ENCODE results near the gene OGFOD3. TPM values are rescaled to one million over a fixed set of nuclear protein-coding genes. Genes with fewer than 3 reads are reported as not detected.
A peak's percentile ranks its signal among the peaks of the same experiment; 100 is the strongest.
"Not testable (repeated sequence)": the region's sequence is repeated elsewhere in the genome, so short reads cannot be mapped to it uniquely, and the experiment has no call there.

Gene OGFOD3
- total RNA-seq, 1 donor from 2014 or later: 34.7 TPM

DNA sequence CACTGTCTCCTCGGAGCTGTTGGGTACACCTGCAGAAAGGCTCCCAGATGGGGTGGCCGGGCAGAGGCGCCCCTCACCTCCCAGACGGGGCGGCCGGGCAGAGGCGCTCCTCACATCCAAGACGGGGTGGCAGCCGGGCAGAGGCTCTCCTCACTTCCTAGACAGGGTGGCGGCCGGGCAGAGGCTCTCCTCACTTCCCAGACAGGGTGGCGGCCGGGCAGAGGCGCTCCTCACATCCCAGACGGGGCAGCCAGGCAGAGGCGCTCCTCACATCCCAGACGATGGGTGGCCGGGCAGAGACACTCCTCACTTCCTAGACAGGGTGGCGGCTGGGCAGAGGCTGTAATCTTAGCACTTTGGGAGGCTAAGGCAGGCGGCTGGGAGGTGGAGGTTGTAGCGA lies 35.3 kb upstream of the OGFOD3 start:
- DNase-seq (ENCODE audit: low spot score); H3K27ac Mint-ChIP-seq; H3K27me3 Mint-ChIP-seq (ENCODE audit: insufficient read depth); H3K4me3 Mint-ChIP-seq; H3K9me3 Mint-ChIP-seq; intact Hi-C loops (cut with micrococcal nuclease): not testable (repeated sequence)
- peaks cover 16% of the 10 kb centered on the region for H3K36me3 Mint-ChIP-seq (ENCODE audit: low read depth)
- H3K4me1 Mint-ChIP-seq (ENCODE audit: low read depth): peaks cover 40% of the 10 kb centered on the region

GRCh38 chr17:82453151-82453550 lies 34.8 kb upstream of the OGFOD3 start:
- DNase-seq (ENCODE audit: low spot score); H3K27me3 Mint-ChIP-seq (ENCODE audit: insufficient read depth); intact Hi-C loops (cut with micrococcal nuclease); H3K9me3 Mint-ChIP-seq: not testable (repeated sequence)
- Mint-ChIP-seq H3K4me1 (ENCODE audit: low read depth) (peaks cover 40% of the 10 kb centered on the region), H3K4me3 (peak overlapping the region; percentile 26), H3K36me3 (ENCODE audit: low read depth) (peaks cover 16% of the 10 kb centered on the region), H3K27ac (peak overlapping the region; percentile 44)

- Mint-ChIP-seq H3K36me3 (ENCODE audit: low read depth) (peaks cover 19% of the 10 kb centered on the region), H3K27ac (peak overlapping the region; percentile 95), H3K4me3 (peak overlapping the region; percentile 91), H3K9me3 (peaks cover 4% of the 10 kb centered on the region), H3K27me3 (ENCODE audit: insufficient read depth) (no peaks in the 10 kb centered on the region), H3K4me1 (ENCODE audit: low read depth) (peaks cover 37% of the 10 kb centered on the region)
- intact Hi-C loops (cut with micrococcal nuclease): no loop called here
- no peak for DNase-seq (ENCODE audit: low spot score)
Measured at GRCh38 chr17:82452162-82452561, 33.8 kb upstream of the OGFOD3 start.

DNA sequence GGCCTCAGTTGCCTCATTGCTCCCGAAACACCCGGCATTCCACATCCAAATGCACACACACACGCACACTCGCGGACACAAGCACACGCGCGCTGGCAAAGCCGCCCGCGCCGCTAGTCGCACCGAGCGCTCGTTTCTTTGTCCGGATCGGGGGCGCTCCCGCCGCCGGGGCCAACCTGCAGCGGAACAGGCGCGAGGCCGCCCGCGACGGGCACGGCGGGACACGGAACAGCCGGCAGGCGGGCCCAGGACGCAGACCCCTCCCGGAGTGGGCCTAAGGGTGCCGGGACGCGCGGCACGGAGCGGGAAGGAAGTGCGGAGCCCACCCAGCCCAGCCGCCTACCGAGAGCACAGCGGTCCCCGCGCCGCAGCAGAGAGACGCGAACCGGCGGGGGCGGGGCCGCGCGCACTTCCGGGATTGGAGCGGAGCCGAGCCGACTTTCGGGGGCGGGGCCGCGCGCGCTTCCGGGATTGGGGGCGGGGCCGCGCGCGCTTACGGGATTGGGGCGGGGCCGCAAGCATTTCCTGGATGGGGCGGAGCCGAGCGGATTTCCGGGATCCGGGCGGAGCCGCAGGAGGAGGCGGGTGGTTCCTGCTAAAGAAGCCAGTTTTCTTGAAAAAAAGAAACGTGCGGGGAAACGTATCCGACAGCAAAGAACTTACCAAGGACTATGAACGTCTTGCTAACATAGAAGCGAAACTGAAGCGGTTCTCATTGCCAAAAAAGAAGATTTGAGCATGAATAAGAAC lies 32.1 kb upstream of the OGFOD3 start, which contains the start of gene CYBC1:
Gene CYBC1, minus strand, starts transcription at position 396 of the 750 bp plus-strand sequence. CDS start 1,498 bp downstream, outside the sequence.
- peaks cover 31% of the 10 kb centered on the region for H3K4me1 Mint-ChIP-seq (ENCODE audit: low read depth)
- intact Hi-C loops (cut with micrococcal nuclease): loop anchor here (1.0 to 2.0 kb wide), 8 partner anchors 8 to 248 kb away; partner anchors contain the start of genes FOXK2, HEXD, NARF and OGFOD3
- no peaks in the 10 kb centered on the region for H3K27me3 Mint-ChIP-seq (ENCODE audit: insufficient read depth)
- peaks cover 4% of the 10 kb centered on the region for H3K9me3 Mint-ChIP-seq
- peak; percentile 93 for DNase-seq (ENCODE audit: low spot score)
- peaks cover 17% of the 10 kb centered on the region for H3K36me3 Mint-ChIP-seq (ENCODE audit: low read depth)
- H3K4me3 Mint-ChIP-seq: peak within 1 kb of the TSS; percentile 91
- peak within 1 kb of the TSS; percentile 96 for H3K27ac Mint-ChIP-seq

GRCh38 chr17:82449883-82450356 lies 31.5 kb upstream of the OGFOD3 start:
- Mint-ChIP-seq H3K9me3 (peaks cover 4% of the 10 kb centered on the region), H3K27ac (peak overlapping the region; percentile 96), H3K4me1 (ENCODE audit: low read depth) (peaks cover 31% of the 10 kb centered on the region), H3K4me3 (peak overlapping the region; percentile 91), H3K27me3 (ENCODE audit: insufficient read depth) (no peaks in the 10 kb centered on the region), H3K36me3 (ENCODE audit: low read depth) (peaks cover 17% of the 10 kb centered on the region)
- intact Hi-C loops (cut with micrococcal nuclease): loop anchor here (1.0 to 2.0 kb wide), 8 partner anchors 8 to 248 kb away; partner anchors contain the start of genes FOXK2, HEXD, NARF and OGFOD3
- DNase-seq (ENCODE audit: low spot score): no peak

DNA sequence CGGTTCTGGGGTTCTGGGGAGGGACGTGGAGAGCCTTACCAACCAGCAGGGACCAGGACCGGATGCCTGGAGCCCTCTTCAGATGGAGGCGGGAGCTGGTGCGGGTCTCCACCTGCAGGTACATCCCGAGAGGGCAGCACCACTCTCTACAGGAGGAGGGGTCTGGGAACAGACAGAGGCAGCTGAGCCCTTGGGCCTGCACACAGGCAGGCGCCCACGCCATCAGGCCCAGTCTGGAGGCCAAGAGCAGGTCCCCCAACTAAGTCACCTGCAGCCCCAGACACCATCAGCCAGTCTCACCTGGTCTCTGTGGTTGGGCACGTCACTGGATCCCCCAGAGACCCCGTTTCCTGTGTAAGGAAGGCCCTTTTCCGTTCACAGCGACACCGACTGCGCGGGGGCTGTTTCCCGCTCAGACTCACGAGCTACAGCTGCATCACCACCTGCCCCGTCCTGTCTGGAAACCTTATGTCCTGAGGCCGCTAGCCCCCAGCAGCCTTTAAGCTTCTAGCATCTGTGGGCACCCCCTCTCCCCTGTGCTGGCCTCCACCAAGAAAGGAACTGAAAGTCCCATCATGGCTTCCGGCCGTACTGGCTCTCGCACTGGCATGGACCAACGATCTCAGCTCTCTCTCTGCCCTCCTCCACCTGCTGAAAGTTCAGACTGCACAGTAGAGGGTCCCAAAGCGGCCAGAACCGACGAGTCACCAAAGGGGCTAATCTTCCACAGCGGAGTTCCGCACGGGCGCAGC lies 30.9 kb upstream of the OGFOD3 start:
- Mint-ChIP-seq H3K9me3 (peaks cover 3% of the 10 kb centered on the region), H3K36me3 (ENCODE audit: low read depth) (peaks cover 16% of the 10 kb centered on the region), H3K27me3 (ENCODE audit: insufficient read depth) (no peaks in the 10 kb centered on the region), H3K27ac (peak overlapping the region; percentile 96), H3K4me3 (peak overlapping the region; percentile 91), H3K4me1 (ENCODE audit: low read depth) (peaks cover 31% of the 10 kb centered on the region)
- intact Hi-C loops (cut with micrococcal nuclease): no loop called here
- peak; percentile 74 for DNase-seq (ENCODE audit: low spot score)

- Mint-ChIP-seq H3K4me1 (ENCODE audit: low read depth) (peaks cover 31% of the 10 kb centered on the region), H3K36me3 (ENCODE audit: low read depth) (peaks cover 17% of the 10 kb centered on the region), H3K27ac (peak overlapping the region; percentile 74), H3K4me3 (peak overlapping the region; percentile 74), H3K9me3 (no peaks in the 10 kb centered on the region), H3K27me3 (ENCODE audit: insufficient read depth) (peaks cover 2% of the 10 kb centered on the region)
- intact Hi-C loops (cut with micrococcal nuclease): no loop called here
- no peak for DNase-seq (ENCODE audit: low spot score)
Measured at GRCh38 chr17:82447876-82448275, 29.5 kb upstream of the OGFOD3 start.

DNA sequence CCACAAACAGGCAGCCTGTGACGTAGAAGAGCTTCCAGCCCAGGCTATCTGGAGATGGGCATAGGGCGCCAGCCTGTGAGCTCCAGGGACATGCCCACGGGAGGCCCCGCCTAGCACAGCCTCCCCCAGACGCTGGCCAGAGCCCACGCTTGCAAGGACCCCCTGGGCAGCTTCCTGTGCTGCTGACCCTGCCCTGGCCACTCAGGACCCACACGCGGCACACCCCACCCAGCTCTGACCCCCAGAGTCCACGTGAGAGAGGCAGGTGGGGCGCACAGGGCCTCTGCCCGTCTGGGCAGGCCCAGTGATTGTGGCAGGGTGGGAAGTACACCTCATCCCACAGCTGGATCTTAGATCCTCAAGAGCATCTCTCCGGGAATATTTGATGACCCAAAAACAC lies 28.3 kb upstream of the OGFOD3 start:
- no peak for DNase-seq (ENCODE audit: low spot score)
- intact Hi-C loops (cut with micrococcal nuclease): no loop called here
- no peaks in the 10 kb centered on the region for H3K9me3 Mint-ChIP-seq
- H3K27me3 Mint-ChIP-seq (ENCODE audit: insufficient read depth): peaks cover 2% of the 10 kb centered on the region
- H3K4me1 Mint-ChIP-seq (ENCODE audit: low read depth): peaks cover 21% of the 10 kb centered on the region
- H3K27ac Mint-ChIP-seq: no peak overlapping the region
- H3K36me3 Mint-ChIP-seq (ENCODE audit: low read depth): peaks cover 20% of the 10 kb centered on the region
- peak overlapping the region; percentile 26 for H3K4me3 Mint-ChIP-seq

DNA sequence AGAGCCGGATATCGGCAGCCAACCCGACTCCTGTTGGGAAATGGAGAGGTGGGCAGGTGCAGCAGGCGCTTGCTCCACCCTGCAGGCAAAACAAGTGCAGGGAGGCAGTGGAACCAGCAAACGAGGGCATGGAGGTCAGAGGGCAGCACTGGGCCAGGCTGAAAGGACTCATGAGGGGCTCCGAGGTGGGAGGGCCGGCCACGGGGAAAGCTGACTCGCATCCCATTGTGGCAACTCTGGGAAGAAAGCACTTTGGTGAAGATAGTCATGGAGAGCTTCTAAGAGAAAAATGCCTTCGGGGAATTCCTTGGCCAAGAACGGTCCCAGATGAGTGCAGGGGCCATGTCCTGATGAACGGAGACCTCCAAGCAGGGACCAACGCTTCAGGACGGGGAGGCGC lies 27.7 kb upstream of the OGFOD3 start:
- intact Hi-C loops (cut with micrococcal nuclease): no loop called here
- Mint-ChIP-seq H3K4me3 (no peak overlapping the region), H3K9me3 (no peaks in the 10 kb centered on the region)

GRCh38 chr17:82445542-82445941 lies 27.2 kb upstream of the OGFOD3 start:
- DNase-seq (ENCODE audit: low spot score): no peak
- intact Hi-C loops (cut with micrococcal nuclease): loop anchor here (2.0 kb wide), 1 partner anchor 13 kb away; the partner anchor contains the start of gene NARF

More for the DNA sequence above, 27.7 kb upstream of the OGFOD3 start:
- DNase-seq (ENCODE audit: low spot score): no peak
- Mint-ChIP-seq H3K27ac (peak overlapping the region; percentile 53), H3K27me3 (ENCODE audit: insufficient read depth) (peaks cover 2% of the 10 kb centered on the region), H3K4me1 (ENCODE audit: low read depth) (peaks cover 16% of the 10 kb centered on the region), H3K36me3 (ENCODE audit: low read depth) (peaks cover 21% of the 10 kb centered on the region)

DNA sequence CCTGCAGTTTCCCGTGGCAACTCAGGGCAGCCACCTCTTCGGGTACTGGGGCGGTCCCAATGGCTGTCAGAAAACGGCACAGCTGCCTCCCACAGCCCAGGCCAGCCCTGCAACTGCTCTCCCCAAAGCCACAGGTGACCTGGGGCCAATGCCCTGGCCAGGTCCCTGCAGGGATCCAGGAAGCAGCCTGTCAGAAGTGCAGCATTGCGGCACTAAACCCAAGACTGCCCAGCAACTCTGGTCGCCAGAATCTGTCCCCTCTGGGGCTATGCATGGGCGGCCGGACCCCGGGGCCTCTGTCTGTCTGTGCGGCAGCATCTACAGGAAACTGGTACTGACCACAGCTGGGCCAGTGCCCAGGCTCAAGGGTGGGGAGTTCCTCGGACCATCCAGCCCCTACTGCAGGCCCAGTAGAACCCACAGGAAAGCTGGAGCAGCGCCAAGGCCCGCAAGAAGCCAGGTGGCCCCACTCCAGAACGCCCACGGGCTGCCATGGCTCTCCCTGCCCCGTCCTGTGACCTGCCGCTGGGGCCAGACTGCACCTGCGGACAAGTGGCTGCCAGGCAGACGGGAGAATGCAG lies 26.6 kb upstream of the OGFOD3 start:
- Mint-ChIP-seq H3K36me3 (ENCODE audit: low read depth) (peaks cover 21% of the 10 kb centered on the region), H3K9me3 (no peaks in the 10 kb centered on the region), H3K27me3 (ENCODE audit: insufficient read depth) (peaks cover 2% of the 10 kb centered on the region), H3K4me1 (ENCODE audit: low read depth) (peaks cover 11% of the 10 kb centered on the region), H3K4me3 (no peak overlapping the region), H3K27ac (no peak overlapping the region)
- DNase-seq (ENCODE audit: low spot score): no peak
- intact Hi-C loops (cut with micrococcal nuclease): loop anchor here (2.0 kb wide), 1 partner anchor 14 kb away; the partner anchor contains the start of gene NARF

More at GRCh38 chr17:82445542-82445941, 27.2 kb upstream of the OGFOD3 start:
- Mint-ChIP-seq H3K9me3 (no peaks in the 10 kb centered on the region), H3K4me3 (no peak overlapping the region), H3K27me3 (ENCODE audit: insufficient read depth) (peaks cover 2% of the 10 kb centered on the region), H3K27ac (peak overlapping the region; percentile 29), H3K4me1 (ENCODE audit: low read depth) (peaks cover 11% of the 10 kb centered on the region), H3K36me3 (ENCODE audit: low read depth) (peaks cover 21% of the 10 kb centered on the region)

- H3K9me3 Mint-ChIP-seq: no peaks in the 10 kb centered on the region
- intact Hi-C loops (cut with micrococcal nuclease): loop anchor here (2.0 kb wide), 1 partner anchor 14 kb away; the partner anchor contains the start of gene NARF
- peaks cover 2% of the 10 kb centered on the region for H3K27me3 Mint-ChIP-seq (ENCODE audit: insufficient read depth)
- no peak overlapping the region for H3K27ac Mint-ChIP-seq
- H3K4me3 Mint-ChIP-seq: no peak overlapping the region
- DNase-seq (ENCODE audit: low spot score): no peak
- peaks cover 17% of the 10 kb centered on the region for H3K36me3 Mint-ChIP-seq (ENCODE audit: low read depth)
- peaks cover 11% of the 10 kb centered on the region for H3K4me1 Mint-ChIP-seq (ENCODE audit: low read depth)
Measured at GRCh38 chr17:82444284-82444893, 26.0 kb upstream of the OGFOD3 start.
